IMR-90 (cell line): Measurements from ENCODE around the gene CES4A. TPM values are rescaled to one million over a fixed set of nuclear protein-coding genes. Genes with fewer than 3 reads are reported as not detected.

Experiments used
- ATAC-seq: fragments of 200-7000 bp; cut with Tn5 transposase; 2 replicates; pipeline ENCODE4 v1.9.1; 2020; ENCODE audit warnings: low read depth, mild to moderate bottlenecking, moderate library complexity
- BruUV-seq: library from RNA; stranded (reverse); fragments of 400-500 nt; replicated peaks from 2 replicates; lab custom pipeline; 2021; lab: Mats Ljungman, UMichigan
- CTCF ChIA-PET: fragments of 300-600 bp; formaldehyde crosslinking; extraction: SDS; loops from one replicate; lab custom pipeline; 2021; ENCODE audit warnings: antibody characterized with exemption; lab: Yijun Ruan, JAX
- POLR2A ChIA-PET: fragments of 300-600 bp; sonication (Branson Sonifier 250); formaldehyde crosslinking; loops from one replicate; lab custom pipeline; 2022; ENCODE audit warnings: antibody characterized with exemption; ENCODE audit not compliant: unreplicated experiment; lab: Charles Lee
- DNase-seq: peaks from one replicate; pipeline ENCODE4 v3.0.0; 2013
- H2AFZ ChIP-seq: replicated peaks from 2 replicates; pipeline ENCODE3; 2013; ENCODE audit warnings: low read length, mild to moderate bottlenecking; ENCODE audit not compliant: poor library complexity
- H2AK5ac ChIP-seq: 2 replicates; pipeline ENCODE4 v1.6.1; 2013; ENCODE audit warnings: low read depth, low read length, inconsistent platforms
- H2AK9ac ChIP-seq: replicated peaks from 2 replicates; pipeline ENCODE3; 2013; ENCODE audit warnings: mild to moderate bottlenecking, low read depth, low read length, moderate library complexity; ENCODE audit not compliant: poor library complexity
- H2BK120ac ChIP-seq: 2 replicates; pipeline ENCODE4 v1.6.1; 2013; ENCODE audit warnings: low read depth, low read length, inconsistent platforms
- H2BK15ac ChIP-seq: 3 replicates; pipeline ENCODE4 v1.6.1; 2013; ENCODE audit warnings: low read depth, low read length, inconsistent platforms
- H2BK20ac ChIP-seq: 2 replicates; pipeline ENCODE4 v1.6.1; 2013; ENCODE audit warnings: low read depth, mild to moderate bottlenecking, inconsistent platforms, low read length, moderate library complexity
- H2BK5ac ChIP-seq: 2 replicates; pipeline ENCODE4 v1.6.1; 2013; ENCODE audit warnings: mild to moderate bottlenecking, low read depth, low read length, inconsistent platforms; ENCODE audit not compliant: poor library complexity, severe bottlenecking
- H3K14ac ChIP-seq: replicated peaks from 2 replicates; pipeline ENCODE4 v1.6.1; 2013; ENCODE audit warnings: low read depth, low read length, inconsistent platforms
- H3K18ac ChIP-seq: 2 replicates; pipeline ENCODE4 v1.6.1; 2013; ENCODE audit warnings: low read depth, low read length, control low read depth
- H3K23ac ChIP-seq: 2 replicates; pipeline ENCODE4 v1.6.1; 2013; ENCODE audit warnings: low read depth, low read length, inconsistent platforms
- H3K27ac ChIP-seq: 2 replicates; pipeline ENCODE4 v1.5.1; 2013; ENCODE audit warnings: mild to moderate bottlenecking, control low read depth, low read length; ENCODE audit not compliant: insufficient read depth
- H3K27me3 ChIP-seq: 2 replicates; pipeline ENCODE4 v1.6.1; 2013; ENCODE audit warnings: low read length; ENCODE audit not compliant: control insufficient read depth, insufficient read depth
- H3K36me3 ChIP-seq: 2 replicates; pipeline ENCODE4 v1.6.1; 2013; ENCODE audit warnings: low read length, mixed read lengths; ENCODE audit not compliant: control insufficient read depth, insufficient read depth
- H3K4ac ChIP-seq: 2 replicates; pipeline ENCODE4 v1.6.1; 2013; ENCODE audit warnings: low read depth, low read length, inconsistent platforms
- H3K4me1 ChIP-seq: 2 replicates; pipeline ENCODE4 v1.6.1; 2013; ENCODE audit warnings: low read length, mixed read lengths; ENCODE audit not compliant: control insufficient read depth, insufficient read depth
- H3K4me2 ChIP-seq: 2 replicates; pipeline ENCODE4 v1.6.1; 2013; ENCODE audit warnings: low read depth, mild to moderate bottlenecking, control low read depth, low read length, moderate library complexity
- H3K4me3 ChIP-seq: 2 replicates; pipeline ENCODE4 v1.5.1; 2013; ENCODE audit warnings: low read depth, mild to moderate bottlenecking, control low read depth, low read length, moderate library complexity; ENCODE audit not compliant: insufficient read depth
- H3K56ac ChIP-seq: 2 replicates; pipeline ENCODE4 v1.6.1; 2013; ENCODE audit warnings: low read length, inconsistent platforms; ENCODE audit not compliant: insufficient read depth; ENCODE audit errors: extremely low read depth
- H3K79me1 ChIP-seq, 2 experiments: 2 replicates each; pipeline ENCODE4 v1.6.1; 2013; ENCODE audit warnings: low read length in 2 of 2, inconsistent platforms in 1 of 2, low read depth in 1 of 2
- H3K9ac ChIP-seq: 2 replicates; pipeline ENCODE4 v1.6.1; 2013; ENCODE audit warnings: low read depth, low read length, control low read depth
- H3K9me1 ChIP-seq: 2 replicates; pipeline ENCODE4 v1.6.1; 2013; ENCODE audit warnings: low read length, inconsistent platforms; ENCODE audit not compliant: insufficient read depth
- H3K9me3 ChIP-seq: 2 replicates; pipeline ENCODE4 v1.6.1; 2013; ENCODE audit warnings: low read length; ENCODE audit not compliant: control insufficient read depth, insufficient read depth
- H4K20me1 ChIP-seq: 2 replicates; pipeline ENCODE4 v1.6.1; 2013; ENCODE audit warnings: low read length, inconsistent platforms; ENCODE audit not compliant: insufficient read depth
- H4K5ac ChIP-seq: 2 replicates; pipeline ENCODE4 v1.6.1; 2013; ENCODE audit warnings: mild to moderate bottlenecking, low read depth, low read length, control low read depth
- H4K8ac ChIP-seq, 2 experiments: 2 replicates each; pipeline ENCODE4 v1.6.1; 2013; ENCODE audit warnings: low read depth in 2 of 2, low read length in 2 of 2, control low read depth in 1 of 2, inconsistent platforms in 1 of 2
- H4K91ac ChIP-seq: 2 replicates; pipeline ENCODE4 v1.6.1; 2013; ENCODE audit warnings: low read depth, low read length, inconsistent platforms; ENCODE audit not compliant: insufficient read depth
- BHLHE40 ChIP-seq: fragments of 150-350 bp; IDR thresholded peaks from 2 replicates; pipeline ENCODE4 v1.6.1; 2016; ENCODE audit warnings: mild to moderate bottlenecking, low read depth, low read length
- CEBPB ChIP-seq: IDR thresholded peaks from 2 replicates; pipeline ENCODE4 v1.6.1; 2012; ENCODE audit warnings: low read depth, low read length, improper control_type of control experiment
- CHD1 ChIP-seq: IDR thresholded peaks from 2 replicates; pipeline ENCODE4 v1.6.1; 2012; ENCODE audit warnings: low read depth, low read length, improper control_type of control experiment
- ELK1 ChIP-seq: fragments of 150-350 bp; IDR thresholded peaks from 2 replicates; pipeline ENCODE4 v1.6.1; 2016; ENCODE audit warnings: low read depth, mild to moderate bottlenecking, low read length, moderate library complexity, borderline replicate concordance
- FOS ChIP-seq: fragments of 150-350 bp; IDR thresholded peaks from 2 replicates; pipeline ENCODE4 v1.6.1; 2016; ENCODE audit warnings: low read depth, low read length
- MAFK ChIP-seq: IDR thresholded peaks from 2 replicates; pipeline ENCODE4 v1.6.1; 2012; ENCODE audit warnings: low read depth, low read length, improper control_type of control experiment
- MAZ ChIP-seq: IDR thresholded peaks from 2 replicates; pipeline ENCODE4 v1.6.1; 2012; ENCODE audit warnings: low read depth, mild to moderate bottlenecking, low read length, improper control_type of control experiment, moderate library complexity, borderline replicate concordance
- MXI1 ChIP-seq: IDR thresholded peaks from 2 replicates; pipeline ENCODE4 v1.6.1; 2012; ENCODE audit warnings: low read depth, mild to moderate bottlenecking, low read length, moderate library complexity, borderline replicate concordance
- NFE2L2 ChIP-seq: fragments of 150-350 bp; IDR thresholded peaks from 2 replicates; pipeline ENCODE4 v1.6.1; 2016; ENCODE audit warnings: low read depth, mild to moderate bottlenecking, low read length
- POLR2A ChIP-seq: IDR thresholded peaks from 2 replicates; pipeline ENCODE4 v1.6.1; 2012; ENCODE audit warnings: mild to moderate bottlenecking, low read depth, low read length
- RAD21 ChIP-seq: IDR thresholded peaks from 2 replicates; pipeline ENCODE4 v1.6.1; 2012; ENCODE audit warnings: low read length, improper control_type of control experiment
- RCOR1 ChIP-seq: IDR thresholded peaks from 2 replicates; pipeline ENCODE4 v1.6.1; 2012; ENCODE audit warnings: mild to moderate bottlenecking, low read length, improper control_type of control experiment; ENCODE audit not compliant: insufficient replicate concordance
- RFX5 ChIP-seq: IDR thresholded peaks from 2 replicates; pipeline ENCODE4 v1.8.0; 2012; ENCODE audit warnings: low read depth, mild to moderate bottlenecking, low read length, moderate library complexity
- SMC3 ChIP-seq: fragments of 150-350 bp; IDR thresholded peaks from 2 replicates; pipeline ENCODE4 v1.6.1; 2016; ENCODE audit warnings: low read depth, mild to moderate bottlenecking, antibody characterized with exemption, low read length, moderate library complexity
- WGBS, 2 experiments: methylation state at CpG; one replicate each; pipeline versions ENCODE4 v1.1.5 to v1.1.7; 2013; ENCODE audit warnings: missing lambda C conversion rate in 2 of 2; ENCODE audit not compliant: insufficient read length in 1 of 2; ENCODE audit errors: extremely low coverage in 2 of 2; 5-methylcytosine and 5-hydroxymethylcytosine counted together
- dilution Hi-C: fragments of 300-500 bp; cut with HindIII; formaldehyde crosslinking; loops from one replicate; pipeline ENCODE4 v1.14.3; 2018; ENCODE audit warnings: low sequenced_read_pairs; ENCODE audit not compliant: unreplicated experiment
- in situ Hi-C: fragments of 300-500 bp; cut with MboI; formaldehyde crosslinking; loops from 3 replicates; pipeline ENCODE4 v1.14.3; 2019; ENCODE audit warnings: low sequenced_read_pairs, inconsistent platforms, mixed read lengths
- intact Hi-C: fragments of 100-400 bp; cut with micrococcal nuclease; formaldehyde crosslinking; loops from 2 replicates; pipeline ENCODE4 v1.10.0; 2022
- polyA plus RNA-seq, 3 experiments: library from polyadenylated mRNA; depleted of rRNA; stranded (reverse); fragments of >200 nt; gene quantifications; 2 replicates each; pipeline ENCODE4 v1.2.3, GENCODE V29; 2012; ENCODE audit warnings: low replicate concordance in 1 of 3
- total RNA-seq: library from RNA; depleted of rRNA; stranded (reverse); fragments of >200 nt; gene quantifications from 2 replicates; pipeline ENCODE4 v1.2.3, GENCODE V29; 2012
- TF ChIP-seq, protein P1 (sequence below): conservative IDR thresholded peaks from 2 replicates; pipeline ENCODE4 v1.5.1; 2012; ENCODE audit warnings: mild to moderate bottlenecking, low read depth, low read length, improper control_type of control experiment
- TF ChIP-seq, protein P2 (sequence below): fragments of 150-350 bp; IDR thresholded peaks from 2 replicates; pipeline ENCODE4 v1.6.1; 2017; ENCODE audit warnings: mild to moderate bottlenecking, antibody characterized with exemption, low read length, low read depth

The CES4A gene
- total and polyA plus RNA-seq, 2 of the 4 experiments (the other 2 are of a cell fraction) = 0.72 to 4.7 TPM

GRCh38 chr16:66976746-66977145 is 11.6 kb upstream of the CES4A start:
- in situ Hi-C loops = no loop called here
- ChIA-PET POLR2A (no interaction called here), CTCF (interaction anchor here (1.1 to 1.8 kb wide), 3 partner anchors 16 to 209 kb away, joined by 4 to 6 read pairs (median 5); partner anchors contain the start of gene CES3)
- TF ChIP-seq SMC3 = no peak
- no peak for TF ChIP-seq RCOR1
- no peak for TF ChIP-seq POLR2A
- TF ChIP-seq CHD1 = no peak
- TF ChIP-seq MAFK = no peak
- TF ChIP-seq MXI1 = no peak
- TF ChIP-seq, protein P1, sequence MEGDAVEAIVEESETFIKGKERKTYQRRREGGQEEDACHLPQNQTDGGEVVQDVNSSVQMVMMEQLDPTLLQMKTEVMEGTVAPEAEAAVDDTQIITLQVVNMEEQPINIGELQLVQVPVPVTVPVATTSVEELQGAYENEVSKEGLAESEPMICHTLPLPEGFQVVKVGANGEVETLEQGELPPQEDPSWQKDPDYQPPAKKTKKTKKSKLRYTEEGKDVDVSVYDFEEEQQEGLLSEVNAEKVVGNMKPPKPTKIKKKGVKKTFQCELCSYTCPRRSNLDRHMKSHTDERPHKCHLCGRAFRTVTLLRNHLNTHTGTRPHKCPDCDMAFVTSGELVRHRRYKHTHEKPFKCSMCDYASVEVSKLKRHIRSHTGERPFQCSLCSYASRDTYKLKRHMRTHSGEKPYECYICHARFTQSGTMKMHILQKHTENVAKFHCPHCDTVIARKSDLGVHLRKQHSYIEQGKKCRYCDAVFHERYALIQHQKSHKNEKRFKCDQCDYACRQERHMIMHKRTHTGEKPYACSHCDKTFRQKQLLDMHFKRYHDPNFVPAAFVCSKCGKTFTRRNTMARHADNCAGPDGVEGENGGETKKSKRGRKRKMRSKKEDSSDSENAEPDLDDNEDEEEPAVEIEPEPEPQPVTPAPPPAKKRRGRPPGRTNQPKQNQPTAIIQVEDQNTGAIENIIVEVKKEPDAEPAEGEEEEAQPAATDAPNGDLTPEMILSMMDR = no peak
- TF ChIP-seq MAZ = no peak
- TF ChIP-seq, protein P2, sequence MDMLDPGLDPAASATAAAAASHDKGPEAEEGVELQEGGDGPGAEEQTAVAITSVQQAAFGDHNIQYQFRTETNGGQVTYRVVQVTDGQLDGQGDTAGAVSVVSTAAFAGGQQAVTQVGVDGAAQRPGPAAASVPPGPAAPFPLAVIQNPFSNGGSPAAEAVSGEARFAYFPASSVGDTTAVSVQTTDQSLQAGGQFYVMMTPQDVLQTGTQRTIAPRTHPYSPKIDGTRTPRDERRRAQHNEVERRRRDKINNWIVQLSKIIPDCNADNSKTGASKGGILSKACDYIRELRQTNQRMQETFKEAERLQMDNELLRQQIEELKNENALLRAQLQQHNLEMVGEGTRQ = no peak
- no peak for TF ChIP-seq RAD21
- no peak for TF ChIP-seq FOS
- TF ChIP-seq CEBPB = no peak
- TF ChIP-seq NFE2L2 = no peak
- no peak for TF ChIP-seq RFX5
- TF ChIP-seq ELK1 = no peak
- no peak for TF ChIP-seq BHLHE40
- H3K56ac ChIP-seq = no peak overlapping the region
- no peaks in the 10 kb centered on the region for H3K79me1 ChIP-seq
- DNase-seq (no peak), ATAC-seq (no peak)
- H4K20me1 ChIP-seq = no peaks in the 10 kb centered on the region
- no peak overlapping the region for H3K4me3 ChIP-seq
- no peak overlapping the region for H3K14ac ChIP-seq
- H3K4ac ChIP-seq = no peak overlapping the region
- H2AK5ac ChIP-seq = no peak overlapping the region
- no TSS peak for BruUV-seq
- no peaks in the 10 kb centered on the region for H3K36me3 ChIP-seq
- no peak overlapping the region for H2AFZ ChIP-seq
- H3K27me3 ChIP-seq = no peaks in the 10 kb centered on the region; the same call in 1 of the 2 replicates
- H3K4me2 ChIP-seq = no peak overlapping the region
- H4K8ac ChIP-seq = no peak overlapping the region
- H2BK20ac ChIP-seq = no peak overlapping the region
- H3K4me1 ChIP-seq = no peaks in the 10 kb centered on the region; the same call in 1 of the 2 replicates
- H3K9ac ChIP-seq = no peak overlapping the region
- no peak overlapping the region for H2BK5ac ChIP-seq
- H3K9me1 ChIP-seq = no peaks in the 10 kb centered on the region
- H3K18ac ChIP-seq = no peak overlapping the region
- H3K23ac ChIP-seq = no peak overlapping the region
- H3K9me3 ChIP-seq = no peaks in the 10 kb centered on the region
- H3K27ac ChIP-seq = no peak overlapping the region
- no peak overlapping the region for H4K91ac ChIP-seq
- no peak overlapping the region for H2BK15ac ChIP-seq
- no peak overlapping the region for H2BK120ac ChIP-seq
- 35% methylated on average over 8 of the region's 13 CpGs; no CpG with 5 or more reads in 1 of the 2 experiments for whole genome bisulfite sequencing, 2 experiments
- dilution Hi-C loops = no loop called here
- H4K5ac ChIP-seq = no peak overlapping the region
- no peak overlapping the region for H2AK9ac ChIP-seq
- intact Hi-C loops = loop anchor here (1.0 kb wide), 3 partner anchors 125 to 209 kb away; no protein-coding TSS in a partner anchor
